ENCODE results near the gene SLC35C1. TPM values are rescaled to one million over a fixed set of nuclear protein-coding genes. Genes with fewer than 3 reads are reported as not detected.

The SLC35C1 gene
- total RNA-seq, 1 donor from 2014 or later: 22.8 TPM

DNA sequence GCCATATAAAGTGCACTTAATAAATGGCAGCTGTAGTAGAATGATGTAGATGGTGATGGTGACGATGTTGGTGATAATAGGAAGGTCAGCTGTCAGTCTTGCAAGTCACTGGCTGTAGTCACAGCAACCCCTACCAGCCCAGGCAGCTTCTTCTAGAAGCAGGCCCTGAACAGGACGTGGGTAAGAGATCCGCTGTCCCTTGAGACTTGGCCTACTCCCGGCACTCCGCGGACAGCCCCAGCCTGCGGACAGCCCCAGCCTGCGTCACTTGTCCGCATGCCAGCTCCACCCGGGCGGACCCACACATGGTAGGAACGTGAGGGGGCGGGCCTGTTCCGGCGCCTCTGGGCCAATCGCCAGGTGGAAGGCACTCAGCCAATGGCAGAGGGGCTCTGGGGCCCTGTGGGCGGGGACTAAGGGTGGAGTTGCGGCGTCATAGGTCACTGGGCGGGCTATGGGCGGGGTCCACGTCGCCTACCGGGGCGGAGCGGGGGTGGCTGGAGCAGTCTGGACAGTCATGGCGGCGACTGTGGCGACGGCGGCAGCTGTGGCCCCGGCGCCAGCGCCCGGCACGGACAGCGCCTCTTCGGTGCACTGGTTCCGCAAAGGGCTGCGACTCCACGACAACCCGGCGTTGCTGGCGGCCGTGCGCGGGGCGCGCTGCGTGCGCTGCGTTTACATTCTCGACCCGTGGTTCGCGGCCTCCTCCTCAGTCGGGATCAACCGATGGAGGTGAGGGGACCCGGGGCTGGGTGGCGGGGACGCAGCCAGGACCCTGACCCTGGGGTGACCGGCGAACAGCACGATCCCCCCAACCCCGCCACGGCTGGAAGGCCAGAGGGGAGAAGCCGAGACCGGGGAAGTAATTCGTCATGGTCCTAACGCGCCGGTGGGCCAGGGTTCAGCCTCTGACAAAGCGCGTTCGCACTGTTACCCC is 42.3 kb downstream of the SLC35C1 start, which contains the start of gene CRY2:
Gene CRY2, plus strand, starts transcription at position 502 of the 937 bp plus-strand sequence. Its CDS starts 16 bp downstream, at position 518.
- ATAC-seq: peak; percentile 99

DNA sequence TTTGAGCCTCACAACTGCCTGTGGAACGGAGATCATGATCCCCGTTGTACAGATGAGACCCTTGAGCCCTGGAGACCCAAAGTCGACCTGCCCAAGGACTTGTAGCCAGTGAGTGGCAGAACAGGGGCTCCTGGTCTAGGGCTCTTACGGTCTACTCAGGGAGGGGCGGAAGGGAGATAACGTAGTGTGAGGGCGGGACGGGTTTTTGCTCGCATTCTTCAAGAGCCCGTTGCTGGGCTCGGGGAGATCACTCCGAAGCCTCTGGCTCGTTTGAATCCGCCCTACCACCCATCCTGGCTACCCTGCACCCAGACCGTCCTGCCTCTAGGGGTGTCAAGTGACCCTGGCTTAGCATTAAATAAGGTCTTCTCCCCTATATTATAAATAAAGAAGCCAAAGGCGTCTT is 43.0 kb downstream of the SLC35C1 start:
- ATAC-seq: peak; percentile 38

DNA sequence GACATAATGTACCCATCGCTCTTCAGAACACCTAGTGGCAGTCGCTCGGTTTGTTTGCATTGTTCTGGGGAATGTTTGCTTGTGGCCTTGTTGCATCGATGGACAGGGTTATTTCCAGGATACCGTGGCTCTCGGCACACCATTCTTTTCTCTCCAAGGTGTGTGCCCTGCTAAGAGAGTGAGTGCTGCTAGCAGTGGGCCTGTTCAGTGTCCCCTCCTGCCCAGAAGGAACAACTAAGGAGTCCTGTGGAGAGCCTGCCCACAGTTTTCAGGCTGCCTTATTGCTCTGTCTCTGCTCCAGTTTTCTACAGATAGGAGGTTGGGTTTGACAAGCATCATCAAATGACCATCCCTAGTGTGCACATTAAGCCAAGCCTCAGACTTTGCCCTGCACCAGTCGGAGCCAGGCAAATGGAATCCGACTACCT is 43.7 kb downstream of the SLC35C1 start:
- no peak for ATAC-seq

DNA sequence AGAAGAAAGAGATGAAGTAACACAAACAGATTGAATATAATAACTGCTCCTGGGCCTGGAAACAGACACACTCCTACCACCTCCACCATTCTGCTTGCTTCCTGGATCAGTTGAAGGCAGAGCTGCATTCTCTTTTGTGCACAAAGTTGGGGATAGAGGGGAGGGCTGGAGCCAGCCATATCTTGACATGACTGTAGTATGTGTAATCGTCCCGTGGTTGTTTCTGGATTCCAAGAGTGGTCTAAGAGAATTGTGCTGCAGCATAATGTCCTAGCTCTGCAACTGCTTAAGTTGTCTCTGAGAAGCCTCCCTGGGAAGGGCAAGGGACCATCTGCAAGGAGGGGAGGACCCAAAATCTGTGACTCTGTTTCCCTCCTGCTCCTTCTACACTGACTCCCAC is 45.5 kb downstream of the SLC35C1 start:
- no peak for ATAC-seq

DNA sequence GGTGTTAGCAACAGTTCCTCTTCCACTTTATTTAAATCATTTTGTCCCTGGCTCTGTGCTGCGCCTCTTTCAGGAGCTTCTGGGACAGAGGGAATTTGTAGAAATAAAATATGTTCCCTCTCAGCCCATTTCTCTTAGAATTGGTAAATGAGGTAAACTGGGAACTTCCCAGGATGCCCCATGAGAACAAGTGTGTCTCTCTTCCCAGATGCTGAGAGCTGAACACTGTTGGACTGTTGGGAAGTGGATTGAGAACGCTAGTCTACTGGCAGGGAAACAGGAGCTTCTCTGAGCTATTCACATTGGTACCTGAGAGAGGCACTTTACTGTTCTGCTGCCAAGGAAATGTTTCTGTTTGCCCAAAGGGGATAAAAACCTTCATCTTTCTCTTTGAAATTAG is 46.3 kb downstream of the SLC35C1 start:
- no peak for ATAC-seq

DNA sequence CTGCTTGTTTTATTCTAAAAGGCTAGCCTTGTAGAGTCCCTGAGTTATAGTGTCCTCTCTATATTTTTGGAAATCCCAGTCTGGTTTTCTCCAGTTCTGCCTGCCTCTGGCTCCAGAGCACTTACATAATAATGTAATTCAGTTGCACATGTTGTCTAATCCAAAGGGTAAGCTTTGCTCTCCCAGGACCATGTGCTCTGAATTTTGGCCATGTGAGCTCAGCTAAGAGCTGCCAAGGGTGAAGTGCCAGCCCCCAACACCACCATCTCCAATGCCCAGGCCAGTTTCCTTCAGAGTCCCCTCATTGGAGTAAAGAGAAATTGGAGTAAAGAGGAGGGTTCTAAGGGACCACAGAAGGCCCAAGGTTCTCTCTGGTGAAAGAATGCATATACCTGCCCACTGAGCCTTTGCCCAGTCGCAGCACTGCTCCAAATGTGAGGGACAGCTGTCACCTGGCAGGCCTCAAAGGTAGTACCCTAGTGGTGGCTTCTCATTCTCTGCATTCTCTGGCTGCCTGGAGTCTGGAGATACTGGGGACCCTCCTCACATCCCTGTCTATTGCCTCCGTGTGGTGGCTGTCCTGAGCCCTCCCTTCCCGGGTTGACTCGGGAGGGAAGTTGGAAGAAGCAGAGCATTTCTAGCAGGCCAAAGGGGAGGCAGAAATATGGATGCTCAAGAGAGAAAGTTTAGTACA is 47.2 kb downstream of the SLC35C1 start:
- ATAC-seq: no peak

DNA sequence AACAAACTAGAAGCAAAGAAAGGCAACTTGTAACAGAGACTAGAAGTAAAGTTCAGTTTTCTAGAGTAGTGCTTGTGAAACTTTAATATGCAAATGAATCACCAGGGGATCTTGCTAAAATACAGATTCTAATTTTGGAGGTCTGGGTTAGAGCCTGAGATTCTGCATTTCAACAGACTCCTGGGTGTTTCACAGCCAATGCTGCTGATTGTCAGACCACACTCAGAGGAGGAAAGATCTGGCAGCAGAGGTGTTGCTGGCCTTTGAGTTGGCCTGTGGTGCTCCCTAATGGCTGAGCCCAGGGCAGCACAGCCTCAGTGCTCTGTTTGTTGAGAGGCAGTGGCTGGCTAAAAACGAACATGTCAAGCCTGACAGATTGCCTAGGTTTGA is 47.8 kb downstream of the SLC35C1 start:
- ATAC-seq: no peak

DNA sequence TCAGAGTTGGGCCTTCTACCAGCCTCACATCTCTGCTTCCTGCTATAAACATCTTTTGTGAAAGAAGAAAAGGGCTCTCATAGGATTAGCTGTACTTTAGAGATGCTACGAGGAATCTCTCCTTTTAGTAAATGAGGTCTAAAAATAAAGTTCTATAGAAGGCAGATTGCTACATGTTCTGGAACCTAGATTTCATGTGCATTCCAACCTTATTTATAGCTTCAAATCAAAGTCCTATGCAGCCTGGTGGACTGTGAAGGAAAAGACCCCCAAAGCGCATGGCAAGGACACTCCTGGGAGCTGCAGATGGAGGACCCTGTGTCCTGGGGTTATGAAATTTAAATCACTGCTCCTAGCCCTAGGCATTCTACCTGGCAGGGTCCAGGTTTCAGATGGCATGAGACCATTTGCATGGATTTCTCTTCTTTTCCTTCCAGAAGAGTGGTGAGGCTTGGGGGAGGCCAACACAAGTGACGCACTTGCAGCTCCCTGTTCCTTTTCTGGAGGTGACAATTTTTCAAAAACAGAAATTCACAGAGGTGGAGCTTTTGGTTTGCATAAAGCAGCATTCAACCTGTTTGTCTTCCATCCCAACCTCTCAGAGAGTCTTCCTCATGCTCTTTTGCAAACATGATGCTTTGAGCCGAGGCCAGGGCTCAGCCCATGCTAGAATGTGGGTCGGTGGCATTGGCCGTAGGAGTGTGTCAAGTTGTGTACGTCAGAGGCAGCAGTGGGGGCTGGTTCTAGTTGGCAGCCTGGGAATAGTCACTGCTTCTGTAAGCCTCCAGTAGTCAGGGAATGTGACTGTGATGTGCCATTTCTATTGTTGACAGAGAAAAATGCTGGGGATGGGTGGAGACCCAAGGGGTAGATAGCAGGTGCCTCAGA is 48.6 kb downstream of the SLC35C1 start:
- no peak for ATAC-seq

DNA sequence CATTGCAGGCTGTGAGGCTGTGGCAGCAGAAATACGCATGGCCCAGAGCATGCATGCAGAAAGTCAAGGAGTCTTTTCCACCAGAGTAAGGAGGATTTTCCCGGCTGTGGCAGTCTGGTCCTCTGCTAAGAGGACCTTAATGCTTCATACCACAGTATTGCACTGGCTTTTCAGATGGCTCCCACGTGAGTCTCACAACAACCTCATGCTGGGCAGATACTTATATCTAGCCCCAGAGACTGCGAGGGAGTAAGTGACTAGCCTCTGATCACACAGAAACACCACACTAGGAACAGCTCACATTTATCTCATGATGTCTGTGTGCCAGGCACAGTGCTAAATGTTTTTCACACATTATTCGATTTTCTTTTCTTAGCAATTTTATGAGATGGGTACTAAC is 50.4 kb downstream of the SLC35C1 start:
- no peak for ATAC-seq

DNA sequence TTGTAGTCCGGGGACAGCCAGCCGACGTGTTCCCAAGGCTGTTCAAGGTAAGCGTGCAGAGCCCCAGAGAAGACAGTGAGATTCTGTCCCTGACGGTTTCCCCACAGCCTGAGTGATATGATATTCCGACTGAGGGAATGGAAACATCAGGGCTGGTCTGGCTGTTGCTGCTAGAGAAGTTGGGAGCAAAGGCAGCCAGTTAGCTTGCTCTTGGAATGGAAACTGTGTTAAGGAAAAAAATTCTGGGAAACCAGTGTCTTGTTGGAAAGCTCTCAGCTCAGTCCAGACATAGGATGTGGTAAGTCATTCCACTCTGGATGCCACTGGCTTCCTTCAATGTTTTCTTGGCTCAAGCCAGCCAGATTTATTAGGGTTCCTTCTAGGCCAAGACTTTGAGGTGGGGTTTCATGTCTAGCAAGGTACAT is 51.1 kb downstream of the SLC35C1 start:
- no peak for ATAC-seq

DNA sequence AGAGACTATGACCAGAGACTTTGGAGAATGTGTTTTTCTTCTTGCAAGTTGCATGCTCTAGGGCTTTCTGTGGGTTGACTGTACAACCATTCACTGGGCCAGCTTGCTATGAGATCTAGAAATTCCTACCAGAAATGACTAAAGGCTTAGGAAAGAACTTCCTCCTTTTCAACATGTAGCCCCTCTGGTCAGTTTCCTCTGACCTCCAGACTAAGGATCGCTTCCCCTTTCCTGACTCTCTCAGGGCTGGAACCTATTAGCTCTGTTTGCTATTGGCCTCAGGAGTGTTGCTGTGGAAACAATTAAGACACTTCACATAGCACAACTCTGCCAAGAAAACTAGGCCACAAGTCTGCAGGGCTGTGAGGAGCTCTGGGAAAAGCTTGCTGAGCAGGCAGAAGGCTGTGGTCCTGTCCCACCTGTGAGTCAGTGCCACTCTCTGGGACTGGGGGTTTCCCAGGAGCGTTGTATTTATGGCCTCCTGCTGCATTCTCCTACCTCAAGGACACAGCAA is 53.1 kb downstream of the SLC35C1 start:
- ATAC-seq: peak; percentile 22

DNA sequence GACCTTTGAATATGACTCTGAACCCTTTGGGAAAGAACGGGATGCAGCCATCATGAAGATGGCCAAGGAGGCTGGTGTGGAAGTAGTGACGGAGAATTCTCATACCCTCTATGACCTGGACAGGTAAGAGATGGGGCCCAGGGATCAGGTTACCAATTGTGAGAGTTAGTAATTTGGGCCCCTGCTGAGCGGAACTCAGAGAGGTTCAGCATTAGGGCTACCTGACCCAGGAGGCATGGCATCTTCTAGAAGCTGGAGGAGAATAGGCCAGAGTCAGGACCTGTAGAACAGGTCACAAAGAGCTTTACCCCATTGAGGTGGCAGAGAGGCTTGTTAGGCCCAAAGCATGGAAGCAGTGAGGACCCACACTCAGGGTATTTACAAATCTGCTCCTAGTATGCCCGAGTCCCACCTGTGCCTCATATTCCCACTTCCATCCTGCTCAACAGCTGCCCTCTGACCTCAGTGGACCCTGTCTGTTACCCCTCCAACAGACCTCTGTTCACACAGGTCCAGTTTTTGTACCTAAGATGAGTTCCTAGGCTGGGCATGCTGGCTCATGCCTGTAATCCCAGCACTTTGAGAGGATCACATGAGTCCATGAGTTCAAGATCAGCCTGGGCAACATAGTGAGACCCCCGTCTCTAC is 53.9 kb downstream of the SLC35C1 start:
- no peak for ATAC-seq

DNA sequence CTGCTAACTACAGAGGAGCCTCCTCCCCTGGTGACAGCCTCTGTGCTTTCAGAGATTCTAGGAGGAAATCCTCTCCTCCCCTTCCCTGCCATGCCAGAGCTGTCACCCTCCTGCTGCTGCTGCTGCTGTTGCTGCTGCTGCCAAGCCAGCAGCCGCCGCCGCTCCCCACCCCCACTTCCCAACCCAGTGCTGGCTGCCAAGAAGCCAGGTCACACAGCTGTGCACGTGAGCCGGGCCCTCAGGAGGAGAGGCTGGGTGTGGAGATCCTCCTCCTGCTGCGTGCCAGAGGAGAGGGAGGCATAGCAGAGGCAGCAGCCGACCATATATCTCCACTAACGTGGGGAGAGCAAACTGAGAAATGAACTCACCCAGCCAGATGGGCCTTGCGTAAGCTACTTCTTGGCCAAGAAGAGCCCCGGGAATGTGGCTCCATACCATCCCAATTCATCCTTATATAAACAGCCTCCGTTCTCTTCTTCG is 54.8 kb downstream of the SLC35C1 start:
- ATAC-seq: peak; percentile 91

DNA sequence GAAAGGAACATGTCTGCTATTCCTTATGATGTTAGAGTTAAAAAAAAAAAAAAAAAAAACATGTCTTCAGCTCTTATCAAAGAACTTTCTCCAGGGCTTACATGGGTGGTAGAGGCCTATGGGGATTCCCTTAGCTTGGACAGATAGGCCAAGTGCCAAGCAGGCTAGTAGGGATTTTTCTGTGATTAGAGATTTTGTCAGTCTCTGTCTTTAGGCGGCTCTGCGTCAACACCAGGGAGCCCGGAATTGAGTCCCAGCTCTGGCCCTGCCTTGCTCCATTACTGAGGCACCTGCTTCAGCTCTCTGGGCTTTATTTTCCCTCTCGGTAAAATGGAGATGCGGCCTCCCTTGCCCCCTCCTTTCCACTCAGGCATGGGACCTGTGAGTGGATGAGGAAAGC is 55.4 kb downstream of the SLC35C1 start:
- ATAC-seq: no peak

DNA sequence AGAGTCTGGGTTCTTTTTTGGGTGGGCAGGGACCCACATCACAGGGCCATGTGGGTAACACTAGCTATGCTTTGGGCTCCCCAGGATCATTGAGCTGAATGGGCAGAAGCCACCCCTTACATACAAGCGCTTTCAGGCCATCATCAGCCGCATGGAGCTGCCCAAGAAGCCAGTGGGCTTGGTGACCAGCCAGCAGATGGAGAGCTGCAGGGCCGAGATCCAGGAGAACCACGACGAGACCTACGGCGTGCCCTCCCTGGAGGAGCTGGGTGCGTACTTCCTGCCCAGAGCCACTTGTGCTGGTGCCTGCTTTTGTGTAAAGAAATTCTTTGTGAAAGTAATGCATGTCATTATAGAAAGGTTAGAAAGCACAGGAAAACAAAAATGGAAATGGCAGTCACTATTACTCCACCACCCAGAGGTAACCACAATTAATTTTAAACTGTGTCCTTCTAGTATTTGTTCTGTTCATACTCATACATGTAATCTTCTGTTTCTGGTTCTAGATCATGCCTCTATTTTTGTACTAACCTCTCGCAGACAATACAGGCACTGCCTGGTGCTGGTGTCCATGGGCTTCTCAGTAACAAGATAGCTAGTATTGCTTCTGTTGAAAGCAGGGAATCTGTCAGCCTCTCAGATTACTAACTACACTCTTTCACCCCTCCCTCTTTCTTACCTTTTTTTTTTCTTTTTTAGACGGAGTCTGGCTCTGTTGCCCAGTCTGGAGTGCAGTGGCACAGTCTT is 56.0 kb downstream of the SLC35C1 start:
- no peak for ATAC-seq

Other genes starting within 250 kb of the SLC35C1 start
- gene CHST1, start 139.5 kb upstream of the SLC35C1 start, total RNA-seq: 3.0 TPM
- 6.6 TPM for gene CRY2, start 42.3 kb downstream of the SLC35C1 start, total RNA-seq
- gene MAPK8IP1, start 80.5 kb downstream of the SLC35C1 start, total RNA-seq: 1.1 TPM
- gene FREY1, start 102.1 kb downstream of the SLC35C1 start, total RNA-seq: 0.56 TPM
- gene PEX16, start 112.7 kb downstream of the SLC35C1 start, total RNA-seq: 22.6 TPM
- 30.4 TPM for gene LARGE2, start 117.5 kb downstream of the SLC35C1 start, total RNA-seq